Activated CD4-positive, CD25-positive, alpha-beta regulatory T cell treated with anti-CD3 and anti-CD28 coated beads, Interleukin-2, amount 50 U/mL, for 24 hours (primary cell): ENCODE measurements around the gene C10orf71.

Source experiments
- ATAC-seq, 2 donors: fragments of 150-1000 bp; cut with Tn5 transposase; one replicate each; pipeline ENCODE4 v1.10.0; 2021; ENCODE audit warnings: mild to moderate bottlenecking in 1 of 2, moderate library complexity in 1 of 2

Gene C10orf71

DNA sequence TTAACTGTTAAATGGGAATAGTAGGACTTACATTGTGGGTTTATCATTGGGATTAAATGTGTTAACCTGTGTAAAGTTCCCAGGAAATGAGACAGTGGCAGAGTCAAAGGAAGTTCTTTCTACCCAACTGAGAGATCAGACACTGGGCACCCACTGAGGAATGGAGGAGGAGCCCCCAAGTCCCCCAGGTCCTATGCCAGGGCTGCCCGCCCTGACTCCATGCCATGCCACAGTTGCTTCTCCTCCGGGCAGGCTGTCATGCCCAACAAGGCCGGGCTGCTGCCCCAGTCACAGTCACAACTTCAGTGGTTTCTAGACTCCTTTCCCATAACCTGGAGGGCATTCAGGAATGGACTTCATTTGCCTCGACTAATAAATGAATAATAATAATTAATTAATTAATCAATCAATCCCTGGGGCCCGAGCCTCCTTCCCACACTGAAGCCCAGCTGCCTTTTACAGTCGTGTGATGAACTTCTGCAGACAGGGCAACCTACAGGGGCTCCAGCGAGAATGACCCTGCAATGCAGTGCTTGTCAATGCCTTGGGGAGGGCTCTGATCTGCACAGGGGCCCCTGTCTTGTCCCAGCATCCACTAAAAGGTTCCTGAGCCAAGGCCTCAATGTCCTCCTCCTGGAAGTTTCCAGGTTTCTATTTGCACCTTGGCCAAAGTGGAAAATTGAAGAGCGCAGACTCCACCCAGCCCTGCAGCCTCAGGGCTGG, 64.5 kb downstream of the C10orf71 start:
- no peak for ATAC-seq

GRCh38 chr10:49364051-49364450, 65.1 kb downstream of the C10orf71 start:
- ATAC-seq: no peak

GRCh38 chr10:49364747-49365146, 65.8 kb downstream of the C10orf71 start:
- no peak for ATAC-seq

DNA sequence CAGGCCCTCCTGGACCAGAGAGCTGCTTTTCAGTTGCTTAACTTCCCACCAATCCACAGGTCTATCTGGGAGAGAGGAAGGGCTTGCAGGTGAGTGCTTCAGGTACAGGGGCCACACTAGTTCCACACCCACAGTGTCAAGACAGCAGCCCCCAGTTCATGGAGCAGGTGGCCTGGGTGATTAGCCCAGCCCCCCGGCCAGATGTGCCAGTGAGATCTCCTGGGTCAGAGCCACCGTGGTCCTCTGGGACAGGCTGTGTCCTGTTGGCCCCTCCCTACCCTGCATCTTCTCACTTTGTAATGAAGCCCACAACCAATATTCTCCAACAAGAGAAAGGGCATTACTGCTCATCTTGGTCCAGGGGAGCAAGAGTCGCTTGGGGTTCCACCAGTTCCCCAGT, 66.3 kb downstream of the C10orf71 start:
- no peak for ATAC-seq

DNA sequence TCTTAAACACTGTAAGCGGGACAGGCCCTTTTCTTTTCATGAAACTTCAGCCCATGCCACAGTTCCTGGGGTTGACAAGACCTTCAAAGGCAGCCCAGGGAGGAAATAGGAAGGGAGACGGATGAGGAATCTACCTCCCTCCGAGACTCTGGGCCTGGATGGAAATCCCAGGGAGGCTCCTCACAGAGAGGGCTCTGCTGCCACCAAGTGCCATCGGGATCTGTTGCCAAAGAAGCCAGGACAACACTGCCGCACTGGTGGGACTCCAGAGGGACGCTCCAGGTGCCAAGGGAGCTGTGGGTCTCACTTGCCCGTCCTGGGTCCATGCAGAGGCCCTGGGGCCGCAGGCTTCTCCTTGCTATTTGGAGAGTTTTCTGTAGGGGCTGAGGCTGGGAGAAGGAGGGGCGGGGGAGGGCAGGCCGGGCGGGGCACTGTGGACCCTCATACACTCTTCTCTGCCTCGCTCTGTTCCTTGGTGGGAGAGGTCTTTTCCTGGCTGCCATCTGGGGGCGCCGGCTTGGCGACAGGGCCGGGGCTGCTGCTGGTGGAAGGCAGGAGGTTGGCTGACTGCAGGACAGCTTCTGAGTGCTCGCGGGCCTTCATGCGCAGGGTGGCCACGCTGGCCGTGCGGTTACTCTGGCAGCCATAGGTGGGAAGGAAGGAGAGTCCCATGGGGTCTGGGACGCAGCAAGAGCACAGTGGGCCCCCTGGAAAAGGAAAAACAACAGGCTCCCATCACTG, 66.9 kb downstream of the C10orf71 start:
- no peak for ATAC-seq

DNA sequence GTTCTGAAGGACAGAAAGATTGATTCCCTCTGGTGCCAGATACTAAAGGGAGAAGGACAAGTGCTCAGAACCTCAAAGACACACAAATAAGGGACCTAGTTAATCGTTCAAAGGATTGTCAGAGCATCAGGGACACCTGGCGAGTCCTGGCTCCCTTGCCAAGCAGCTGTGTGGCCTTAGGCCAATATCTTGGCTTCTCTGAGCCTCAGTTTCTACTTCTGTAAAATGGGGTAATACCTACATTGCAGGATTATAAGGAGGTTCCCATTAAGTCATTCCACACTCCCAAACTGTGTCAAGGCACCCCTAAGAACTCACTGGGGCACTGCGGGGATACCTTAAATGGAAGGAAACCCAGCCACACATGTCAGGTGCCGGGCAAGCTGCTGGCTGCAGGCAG, 67.5 kb downstream of the C10orf71 start:
- ATAC-seq: no peak

DNA sequence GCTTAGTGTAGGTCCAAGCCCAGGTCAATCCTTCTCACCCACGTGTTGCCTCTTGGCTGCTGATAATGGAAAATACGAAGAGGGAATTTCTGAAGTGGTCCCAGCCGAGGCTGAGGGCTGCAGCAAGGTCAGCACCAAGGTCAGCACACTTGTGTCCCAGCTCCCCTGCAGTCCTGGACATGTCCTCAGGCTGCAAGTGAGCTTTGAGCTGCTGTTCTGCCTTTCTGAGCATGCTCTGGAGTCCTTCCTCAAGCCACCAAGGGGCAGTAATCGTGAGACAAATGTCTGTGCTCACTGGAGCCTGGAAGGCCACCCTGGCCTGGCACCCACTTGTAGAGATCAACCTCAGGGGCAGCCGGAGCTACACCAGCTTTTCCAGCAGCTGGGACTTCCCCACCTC, 68.6 kb downstream of the C10orf71 start:
- no peak for ATAC-seq

GRCh38 chr10:49368256-49368655, 69.3 kb downstream of the C10orf71 start:
- ATAC-seq: no peak

DNA sequence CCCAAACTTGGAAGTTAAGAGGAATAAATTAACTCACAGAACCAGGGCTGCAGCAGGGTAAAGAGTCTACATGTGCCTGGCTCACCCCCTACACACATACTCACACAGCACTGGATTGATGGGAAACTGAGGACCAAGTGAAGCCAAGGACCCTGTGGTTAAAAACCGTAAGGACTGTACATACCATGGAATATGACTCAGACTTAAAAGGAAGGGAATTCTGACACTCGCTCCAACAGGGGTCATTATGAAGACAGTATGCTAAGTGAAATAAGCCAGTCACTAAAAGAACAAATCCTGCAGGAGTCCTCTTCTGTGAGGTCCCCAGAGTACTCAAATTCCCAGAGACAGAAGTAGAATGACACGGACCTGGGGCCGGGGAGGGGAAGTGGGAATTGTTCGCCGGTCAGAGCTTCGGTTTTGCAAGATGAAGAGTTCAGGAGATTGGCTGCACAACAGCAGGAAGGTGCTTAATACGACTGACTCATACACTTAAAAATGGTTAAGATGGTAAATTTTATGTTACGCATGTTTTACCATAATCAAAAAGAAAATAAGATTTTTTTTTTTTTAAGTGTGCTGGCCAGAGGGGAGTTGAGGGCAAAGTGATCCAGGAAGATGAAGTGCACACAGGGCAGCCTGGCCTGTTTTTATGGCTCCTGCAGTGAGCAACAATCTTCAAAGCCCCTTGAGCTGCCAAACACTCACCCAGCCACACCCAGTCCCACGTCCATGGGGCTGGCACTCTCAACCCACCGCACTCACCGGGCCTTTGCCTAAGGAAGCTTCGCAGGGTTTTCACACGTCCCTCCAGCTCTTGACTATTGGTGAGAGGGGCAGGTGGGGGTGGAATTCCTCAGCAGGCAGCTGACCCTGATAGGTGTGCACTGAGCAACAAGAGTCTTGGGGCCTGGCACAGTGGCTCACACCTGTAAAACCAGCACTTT, 70.5 kb downstream of the C10orf71 start:
- no peak for ATAC-seq

- ATAC-seq: no peak
These were observed 71.5 kb downstream of the C10orf71 start for GRCh38 chr10:49370326-49371100.

DNA sequence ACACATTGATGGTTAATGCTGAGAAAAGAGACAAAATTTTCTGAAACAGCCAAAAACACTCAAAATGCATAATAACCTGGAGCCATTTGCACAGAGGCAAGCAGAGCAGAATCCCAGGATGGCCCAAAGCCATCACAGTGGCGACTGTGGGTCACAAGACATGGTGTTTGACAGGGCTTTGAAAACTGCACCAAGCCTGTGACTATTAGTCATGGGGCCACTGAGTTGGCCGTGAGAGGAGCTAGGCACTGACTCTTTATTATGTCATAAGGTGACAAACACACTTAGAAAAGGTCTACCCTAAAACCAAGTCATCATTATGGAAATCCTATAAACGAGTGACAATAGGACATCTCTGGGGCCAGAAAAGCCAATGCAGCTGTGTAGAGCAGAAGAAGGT, 73.0 kb downstream of the C10orf71 start:
- ATAC-seq: no peak

GRCh38 chr10:49373361-49373760, 74.4 kb downstream of the C10orf71 start:
- no peak for ATAC-seq

- ATAC-seq: no peak
These were observed 75.8 kb downstream of the C10orf71 start for GRCh38 chr10:49374740-49375139.

- ATAC-seq: peak in 1 of 2 donors; percentile 8
These were observed 76.6 kb downstream of the C10orf71 start for GRCh38 chr10:49375611-49376010.
